ENCODE results near the gene TFDP2.

Gene TFDP2

GRCh38 chr3:141986548-141987107, 162.7 kb downstream of the TFDP2 start (continued):
- TF ChIP-seq PRDM10 (tag by site-specific recombination; IDR thresholded peaks at IDR 0.05) = no peak

GRCh38 chr3:141981084-141981483, 168.3 kb downstream of the TFDP2 start:
- Histone ChIP-seq H3K36me3 (ENCODE audit: control insufficient read depth in 2 of 2, insufficient read depth in 1 of 2, low read length in 2 of 2) (no peaks in the 10 kb centered on the region), H3K27ac (ENCODE audit: extremely low read depth, low read depth, low read length) (no peak overlapping the region), H3K4me3 (ENCODE audit: low read depth, low read length) (no peak overlapping the region), H3K4me1 (ENCODE audit: control insufficient read depth, insufficient read depth, low read length) (no peaks in the 10 kb centered on the region), H3K9me3 (ENCODE audit: control insufficient read depth, insufficient read depth, low read depth, low read length) (no peaks in the 10 kb centered on the region)
- POLR2A ChIA-PET = no interaction called here
- TF ChIP-seq PRDM10 (tag by site-specific recombination; IDR thresholded peaks at IDR 0.05) = peak; percentile 65
- no peak for TF ChIP-seq ZNF704 (tag by site-specific recombination; IDR thresholded peaks at IDR 0.05)
- peak; percentile 38; the same call in 1 of the 2 replicates for TF ChIP-seq PRDM6 (tag by site-specific recombination; IDR thresholded peaks at IDR 0.05)
- CTCF ChIA-PET = interaction anchor here (0.6 to 0.9 kb wide), 3 partner anchors 16 to 1693 kb away, joined by 3 to 4 read pairs (median 3); no protein-coding TSS in a partner anchor

GRCh38 chr3:141979050-141979671, 170.2 kb downstream of the TFDP2 start:
- Histone ChIP-seq H3K36me3 (ENCODE audit: control insufficient read depth in 2 of 2, insufficient read depth in 1 of 2, low read length in 2 of 2) (no peaks in the 10 kb centered on the region; a peak in 1 of 3 replicates), H3K27ac (ENCODE audit: extremely low read depth, low read depth, low read length) (no peak overlapping the region), H3K9me3 (ENCODE audit: control insufficient read depth, insufficient read depth, low read depth, low read length) (no peaks in the 10 kb centered on the region), H3K4me1 (ENCODE audit: control insufficient read depth, insufficient read depth, low read length) (no peaks in the 10 kb centered on the region), H3K4me3 (ENCODE audit: low read depth, low read length) (no peak overlapping the region)
- POLR2A ChIA-PET = no interaction called here
- CTCF ChIA-PET = interaction anchor here (0.5 to 0.7 kb wide), 3 partner anchors 41 to 1085 kb away, joined by 3 to 5 read pairs (median 3); no protein-coding TSS in a partner anchor
- TF ChIP-seq ZNF423 (tag by site-specific recombination; IDR thresholded peaks at IDR 0.05) (no peak), ZBTB20 (tag by site-specific recombination; IDR thresholded peaks at IDR 0.05) (no peak), MZF1 (tag by site-specific recombination; IDR thresholded peaks at IDR 0.05; ENCODE audit: borderline replicate concordance) (no peak), ZNF341 (tag by site-specific recombination; IDR thresholded peaks at IDR 0.05; ENCODE audit: low read depth) (no peak), ZNF350 (tag by site-specific recombination; IDR thresholded peaks at IDR 0.05) (no peak), ZNF280C (tag by site-specific recombination; IDR thresholded peaks at IDR 0.05) (no peak), ATF2 (tag by site-specific recombination; IDR thresholded peaks at IDR 0.05; ENCODE audit: low read depth) (peak; percentile 32; the same call in 1 of the 2 replicates), SP7 (tag by site-specific recombination; IDR thresholded peaks at IDR 0.05) (peak; percentile 61), ZNF2 (tag by site-specific recombination; IDR thresholded peaks at IDR 0.05) (no peak), ZBTB17 (tag by site-specific recombination; IDR thresholded peaks at IDR 0.05) (no peak), GLIS2 (tag by site-specific recombination; IDR thresholded peaks at IDR 0.05) (no peak), SCRT2 (tag by site-specific recombination; IDR thresholded peaks at IDR 0.05) (no peak), ZNF426 (tag by site-specific recombination; IDR thresholded peaks at IDR 0.05) (no peak), YY2 (tag by site-specific recombination; IDR thresholded peaks at IDR 0.05) (no peak)
